ENCODE data around the gene PRKAR1B.
A peak's percentile ranks its signal among the peaks of the same experiment; 100 is the strongest.
"Not testable (repeated sequence)": the region's sequence is repeated elsewhere in the genome, so short reads cannot be mapped to it uniquely, and the experiment has no call there.

Gene PRKAR1B

DNA sequence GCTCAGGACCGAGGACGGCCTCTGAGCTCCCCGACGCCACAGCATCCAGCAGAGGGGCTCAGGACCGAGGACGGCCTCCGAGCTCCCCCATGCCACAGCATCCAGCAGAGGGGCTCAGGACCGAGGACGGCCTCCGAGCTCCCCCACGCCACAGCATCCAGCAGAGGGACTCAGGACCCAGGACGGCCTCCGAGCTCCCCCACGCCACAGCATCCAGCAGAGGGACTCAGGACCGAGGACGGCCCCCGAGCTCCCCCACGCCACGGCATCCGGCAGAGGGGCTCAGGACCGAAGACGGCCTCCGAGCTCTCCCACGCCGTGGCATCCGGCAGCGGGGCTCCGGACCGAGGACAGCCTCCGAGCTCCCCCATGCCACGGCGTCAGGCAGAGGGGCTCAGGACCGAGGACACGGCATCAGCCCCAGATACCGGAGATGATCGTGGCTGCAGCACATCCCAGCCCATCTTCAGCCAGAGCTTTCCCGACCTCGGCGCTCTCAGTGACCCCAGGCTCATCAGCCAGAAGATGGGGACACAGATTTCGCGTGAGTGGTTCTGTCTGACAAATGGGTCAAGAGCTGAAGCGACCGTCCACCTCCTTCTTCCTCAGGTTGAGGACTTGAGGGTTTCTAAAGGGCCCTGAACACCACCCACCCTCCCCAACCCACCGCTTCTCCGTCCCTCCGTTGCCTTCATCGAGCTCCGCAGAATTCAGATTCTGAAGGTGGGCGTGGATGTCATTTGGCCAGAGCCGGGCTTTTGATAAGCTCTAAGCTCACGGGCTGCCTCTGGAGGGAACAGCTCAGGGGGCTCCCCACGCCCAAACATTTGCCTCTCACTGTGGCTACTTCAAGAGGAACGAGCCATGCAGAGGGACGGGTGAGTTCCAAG, 56.3 kb downstream of the PRKAR1B start:
- no peak for DNase-seq

DNA sequence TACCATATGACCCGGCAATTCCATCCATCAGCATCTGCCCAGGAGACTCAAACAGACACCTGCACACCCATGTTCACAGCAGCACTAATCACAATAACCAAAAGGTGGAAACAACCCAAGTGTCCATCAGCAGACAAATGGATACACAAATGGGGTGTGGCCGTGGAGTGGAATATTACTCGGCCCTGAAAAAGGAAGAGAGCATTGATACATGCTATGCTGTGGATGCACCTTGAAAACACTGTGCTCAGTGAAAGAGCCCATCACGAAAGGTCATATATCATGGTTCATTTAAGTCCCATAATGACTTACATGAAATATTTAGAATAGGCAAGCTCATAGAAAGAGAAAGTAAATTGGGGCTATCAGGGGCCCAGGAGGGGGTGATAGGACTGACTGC, 58.1 kb downstream of the PRKAR1B start:
- DNase-seq, result no peak

DNA sequence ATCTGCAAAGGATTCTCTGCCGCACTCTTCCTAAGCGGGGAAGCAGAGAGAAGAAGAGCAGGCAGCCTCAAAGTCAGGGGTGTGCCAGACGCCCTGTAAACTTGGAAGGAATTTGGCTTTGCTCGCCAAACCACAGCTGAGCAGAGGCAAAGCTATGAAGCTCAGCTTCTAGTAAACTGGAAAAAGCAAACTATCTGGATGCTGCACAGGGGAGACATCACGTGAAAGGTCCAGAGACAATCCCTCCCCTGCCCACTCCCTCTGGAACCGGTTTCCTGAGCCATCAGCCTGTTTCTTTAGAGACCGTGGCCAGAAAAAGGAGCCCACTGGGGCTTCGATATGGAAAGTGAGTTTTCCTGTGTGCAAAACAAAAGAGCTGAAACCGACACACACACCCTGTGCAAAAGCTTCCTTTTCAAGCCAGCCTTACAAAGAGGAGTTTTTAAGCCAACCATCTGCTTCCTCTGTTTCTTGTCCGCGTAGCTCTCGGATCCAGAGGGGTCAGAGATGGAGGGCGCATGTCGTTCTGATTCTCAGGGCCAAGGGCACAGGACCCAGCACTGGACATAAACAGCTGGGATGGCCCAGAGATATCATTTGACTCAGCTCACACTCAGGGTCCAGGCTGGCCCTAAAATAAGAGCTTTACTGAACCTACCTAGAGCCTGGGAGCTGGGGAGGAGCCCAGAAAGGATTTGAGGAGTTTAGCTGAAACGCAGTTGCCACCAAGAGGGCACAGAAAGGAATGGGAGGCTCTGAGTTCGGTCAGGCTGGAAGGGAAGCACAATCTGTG, 58.7 kb downstream of the PRKAR1B start:
- DNase-seq, result no peak

DNA sequence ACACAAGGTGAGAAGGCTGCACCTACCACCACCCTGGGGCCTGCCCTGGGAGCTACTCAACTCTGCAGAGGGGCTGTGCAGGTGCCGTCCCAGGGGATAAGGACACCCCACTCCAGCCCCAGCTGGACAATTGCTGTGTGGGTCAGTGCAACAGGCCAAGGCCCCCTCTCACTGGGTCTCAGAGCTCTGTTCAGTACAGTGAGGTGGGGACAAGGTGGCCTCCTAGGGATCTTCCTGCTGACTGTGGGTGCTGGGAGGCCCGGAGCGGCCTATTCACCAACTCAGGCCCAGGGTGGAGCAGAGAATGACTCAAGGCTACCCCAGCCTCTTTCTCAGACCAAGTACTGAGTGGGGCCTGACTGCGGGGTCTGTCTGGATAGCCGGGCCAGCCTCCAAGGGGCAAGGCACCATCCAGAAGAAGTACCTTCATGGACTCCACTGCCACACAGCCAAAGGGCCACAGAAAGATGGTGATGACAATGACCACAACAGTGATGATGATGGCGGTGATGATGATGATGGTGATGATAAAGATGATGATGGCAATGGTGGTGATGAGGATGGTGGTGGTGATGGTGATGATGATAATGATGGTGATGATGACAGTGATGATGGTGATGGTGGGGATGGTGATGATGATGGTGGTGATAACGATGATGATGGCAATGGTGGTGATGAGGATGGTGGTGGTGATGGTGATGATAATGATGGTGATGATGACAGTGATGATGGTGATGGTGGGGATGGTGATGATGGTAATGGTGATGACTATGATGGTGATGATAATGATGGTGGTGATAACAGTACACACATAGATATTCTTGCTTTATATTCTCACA, 60.4 kb downstream of the PRKAR1B start:
- no peak for DNase-seq

DNA sequence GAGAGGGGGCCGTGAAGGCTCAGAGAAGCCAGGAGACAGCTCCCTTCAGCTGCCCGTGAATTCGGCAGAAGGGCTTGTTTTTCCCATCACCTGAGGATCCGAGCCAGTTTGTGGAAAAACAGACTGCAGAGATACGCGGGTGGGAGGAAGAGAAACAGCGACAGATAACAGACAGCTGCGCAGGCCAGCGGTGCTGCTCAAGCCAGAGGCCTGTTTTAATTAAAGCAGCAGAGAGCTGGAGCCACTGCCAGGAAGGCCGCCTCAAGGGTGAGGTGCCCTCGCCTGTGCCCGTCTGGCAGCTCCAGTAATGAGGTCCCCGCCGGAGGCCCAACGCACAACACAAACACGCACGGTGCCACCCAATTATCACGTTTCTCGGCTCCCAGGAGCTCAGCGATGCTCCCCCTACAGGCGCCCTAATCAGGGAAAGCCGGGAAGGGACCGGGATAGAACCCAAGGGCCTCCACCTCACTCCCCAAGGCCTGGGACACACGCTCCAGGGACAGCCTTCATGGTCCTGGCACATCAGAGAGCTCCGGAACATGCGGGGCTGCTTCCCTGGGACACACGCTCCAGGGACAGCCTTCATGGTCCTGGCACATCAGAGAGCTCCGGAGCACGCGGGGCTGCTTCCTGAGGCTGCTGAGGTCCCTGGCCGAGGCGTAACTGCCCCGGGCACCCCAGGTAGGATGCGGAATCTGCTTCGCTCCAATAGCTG, 61.2 kb downstream of the PRKAR1B start:
- DNase-seq, result peak in 19 of 56 donors; percentile 11 to 52 (median 30)

DNA sequence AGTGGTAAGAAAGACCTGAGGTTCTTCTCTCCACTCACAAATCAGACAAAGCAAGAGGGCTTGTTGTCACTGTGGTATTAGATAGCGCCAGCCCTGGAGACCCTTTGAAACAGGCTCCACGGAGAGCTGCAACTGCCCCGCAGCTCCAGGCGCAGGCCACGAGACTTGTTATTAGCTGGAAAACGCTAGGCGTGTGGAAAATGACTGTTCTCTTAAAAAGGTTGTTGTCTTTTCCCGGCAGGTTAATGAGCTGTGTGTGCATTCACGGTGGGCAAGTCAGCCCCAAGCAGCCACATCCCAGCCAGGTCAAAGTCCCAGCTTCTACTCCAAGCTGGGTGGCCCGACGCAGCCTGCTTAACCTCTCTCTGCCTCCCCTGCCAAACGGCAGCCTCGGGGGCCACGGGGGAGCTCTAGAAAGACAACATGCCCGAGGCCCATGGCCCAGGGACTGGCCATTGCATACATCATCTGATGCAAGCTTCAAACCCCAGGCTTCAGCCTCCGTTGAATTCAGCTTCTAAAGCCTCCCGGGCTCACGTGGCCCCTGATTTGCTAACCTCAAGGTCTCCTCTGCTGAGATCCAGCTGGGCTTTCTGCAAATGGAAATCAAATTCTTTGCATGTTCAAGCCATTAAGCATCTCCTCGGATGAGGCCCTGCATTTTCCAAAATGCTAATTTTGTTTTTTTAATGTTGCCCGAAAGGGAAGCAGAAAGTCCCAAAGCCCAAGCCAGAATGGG, 61.9 kb downstream of the PRKAR1B start:
- no peak for DNase-seq

DNA sequence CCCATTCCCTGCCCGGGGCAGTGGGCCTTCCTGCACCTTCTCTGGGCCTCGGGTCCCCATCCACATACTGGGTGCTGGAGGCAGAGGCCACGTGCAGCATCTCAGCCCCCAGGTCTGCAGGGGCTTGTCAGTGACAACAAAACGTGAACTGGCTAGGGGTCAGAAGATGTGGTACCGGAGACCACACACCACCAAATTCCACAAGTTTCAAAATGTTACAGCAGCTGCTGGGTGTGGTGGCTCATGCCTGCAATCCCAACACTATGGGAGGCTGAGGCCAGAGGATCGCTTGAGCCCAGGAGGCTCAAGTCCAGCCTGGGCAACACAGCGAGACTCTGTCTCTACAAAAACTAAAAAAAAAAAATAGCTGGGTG, 62.7 kb downstream of the PRKAR1B start:
- no peak for DNase-seq

DNA sequence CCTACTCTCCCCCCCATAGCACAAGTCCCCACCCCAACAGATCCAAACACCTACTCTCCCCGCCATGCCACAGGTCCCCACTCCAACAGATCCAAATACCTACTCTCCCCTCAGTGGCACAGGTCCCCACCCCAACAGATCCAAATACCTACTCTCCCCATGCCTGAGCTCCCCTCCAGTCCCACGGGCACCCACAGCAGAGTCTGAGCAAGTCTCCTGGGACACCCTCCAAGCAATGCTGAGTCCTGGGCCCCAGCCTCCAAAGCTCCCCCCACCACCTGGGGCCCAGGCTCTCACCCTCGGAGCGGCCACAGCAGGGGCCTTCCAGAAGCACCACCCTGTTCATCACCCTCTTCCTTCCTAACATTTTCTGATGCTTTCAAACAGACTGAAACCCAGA, 64.5 kb downstream of the PRKAR1B start:
- DNase-seq, result no peak

DNA sequence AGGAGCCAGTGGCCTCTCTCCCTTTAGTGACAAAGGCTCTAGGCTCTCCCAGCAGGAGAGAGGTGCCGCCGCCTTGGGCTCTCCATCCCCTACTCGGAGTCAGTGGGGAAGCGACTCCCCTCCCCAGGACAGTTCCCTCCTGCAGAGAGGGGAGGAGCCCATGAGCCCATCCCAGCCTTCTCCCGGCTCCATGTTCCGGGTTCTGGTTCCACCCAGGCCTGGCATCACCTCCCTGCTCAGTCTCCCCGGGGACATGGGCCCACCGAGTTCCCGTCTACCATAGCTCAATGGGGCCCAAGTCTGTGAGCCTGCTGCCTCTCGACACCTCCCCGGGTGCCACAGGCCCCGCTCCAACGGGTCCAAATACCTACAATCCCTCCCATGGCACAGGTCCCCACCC, 67.1 kb downstream of the PRKAR1B start:
- no peak for DNase-seq

DNA sequence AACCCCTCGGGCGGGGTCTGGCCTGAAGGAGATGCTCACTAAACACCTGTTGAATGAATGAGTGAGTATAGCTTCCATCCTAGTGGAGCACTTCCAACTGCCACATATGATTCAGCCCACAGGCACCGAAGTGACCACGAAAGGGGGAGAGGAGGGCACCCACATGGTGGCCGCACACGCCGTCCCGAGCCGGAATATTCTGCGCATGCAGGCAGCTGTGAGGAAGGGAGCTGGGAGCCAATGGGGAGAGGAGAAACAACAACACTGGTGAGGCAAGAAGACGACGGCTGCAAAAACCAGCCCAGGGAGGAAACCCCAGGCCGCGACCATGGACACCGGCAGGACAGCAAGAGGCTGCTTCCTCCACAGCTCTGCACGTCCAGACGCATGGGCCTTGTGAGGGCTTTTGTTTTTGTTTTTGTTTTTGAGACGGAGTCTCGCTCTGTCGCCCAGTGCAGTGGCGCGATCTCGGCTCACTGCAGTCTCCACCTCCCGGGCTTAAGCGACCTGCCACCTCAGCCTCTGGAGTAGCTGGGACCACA, 67.7 kb downstream of the PRKAR1B start:
- DNase-seq, result no peak

DNA sequence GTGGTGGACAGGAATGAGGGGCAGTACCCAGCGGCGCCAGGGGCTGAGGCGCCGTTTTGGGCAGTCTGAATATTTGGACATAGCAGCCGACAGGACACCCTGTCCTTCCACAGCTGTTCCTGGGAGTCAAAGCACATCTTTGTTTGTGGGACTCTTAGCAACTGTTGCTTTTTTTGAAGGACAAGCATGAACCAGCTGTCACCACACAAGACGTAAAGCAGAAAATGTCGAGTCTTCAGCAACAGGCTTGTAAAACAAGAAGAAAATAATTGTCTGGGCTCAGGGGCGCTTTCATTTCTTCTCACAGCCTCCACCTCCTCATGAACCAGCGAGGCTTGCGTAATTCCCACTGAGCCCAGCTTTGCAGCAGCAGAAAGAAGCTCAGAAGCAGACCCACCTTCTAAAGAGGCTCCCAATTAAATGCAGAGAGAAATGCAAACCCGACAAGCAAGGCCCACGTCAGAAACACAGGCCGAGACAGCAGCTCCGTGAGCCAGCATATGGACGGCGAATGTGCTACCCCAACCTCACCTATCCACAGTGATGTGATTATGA, 69.4 kb downstream of the PRKAR1B start:
- DNase-seq, result peak in 19 of 56 donors; percentile 6 to 66 (median 30)

DNA sequence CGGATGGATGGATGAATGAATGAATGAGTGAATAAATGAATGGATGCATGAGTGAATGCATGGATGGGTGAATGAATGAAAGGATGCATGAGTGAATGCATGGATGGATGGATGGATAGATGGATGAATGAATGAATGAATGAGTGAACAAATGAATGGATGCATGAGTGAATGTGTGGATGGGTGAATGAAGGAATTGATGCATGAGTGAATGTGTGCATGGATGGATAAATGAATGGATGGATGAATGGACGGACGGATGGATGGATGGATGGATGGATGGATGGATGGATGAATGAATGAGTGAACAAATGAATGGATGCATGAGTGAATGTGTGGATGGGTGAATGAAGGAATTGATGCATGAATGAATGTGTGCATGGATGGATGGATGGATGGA, 70.1 kb downstream of the PRKAR1B start:
- not testable (repeated sequence) for DNase-seq

DNA sequence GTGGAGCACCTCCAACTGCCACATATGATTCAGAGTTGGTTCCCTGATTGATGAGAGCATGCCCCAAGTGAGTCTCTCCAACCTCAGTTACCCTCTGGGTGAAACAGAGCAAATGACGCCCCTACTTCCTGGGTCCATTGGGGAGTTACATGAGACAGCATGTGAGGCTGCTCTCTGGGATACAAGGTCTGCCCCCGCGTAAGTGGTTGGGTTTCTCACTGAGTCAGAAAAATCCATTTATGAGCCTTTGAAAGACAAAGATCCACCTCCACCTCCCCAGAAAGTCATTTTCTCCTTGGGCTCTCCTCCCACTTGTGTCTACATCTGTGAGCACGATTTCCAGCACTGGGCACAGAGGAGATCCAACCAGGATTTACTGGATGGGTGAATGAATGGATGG, 71.3 kb downstream of the PRKAR1B start:
- no peak for DNase-seq

DNA sequence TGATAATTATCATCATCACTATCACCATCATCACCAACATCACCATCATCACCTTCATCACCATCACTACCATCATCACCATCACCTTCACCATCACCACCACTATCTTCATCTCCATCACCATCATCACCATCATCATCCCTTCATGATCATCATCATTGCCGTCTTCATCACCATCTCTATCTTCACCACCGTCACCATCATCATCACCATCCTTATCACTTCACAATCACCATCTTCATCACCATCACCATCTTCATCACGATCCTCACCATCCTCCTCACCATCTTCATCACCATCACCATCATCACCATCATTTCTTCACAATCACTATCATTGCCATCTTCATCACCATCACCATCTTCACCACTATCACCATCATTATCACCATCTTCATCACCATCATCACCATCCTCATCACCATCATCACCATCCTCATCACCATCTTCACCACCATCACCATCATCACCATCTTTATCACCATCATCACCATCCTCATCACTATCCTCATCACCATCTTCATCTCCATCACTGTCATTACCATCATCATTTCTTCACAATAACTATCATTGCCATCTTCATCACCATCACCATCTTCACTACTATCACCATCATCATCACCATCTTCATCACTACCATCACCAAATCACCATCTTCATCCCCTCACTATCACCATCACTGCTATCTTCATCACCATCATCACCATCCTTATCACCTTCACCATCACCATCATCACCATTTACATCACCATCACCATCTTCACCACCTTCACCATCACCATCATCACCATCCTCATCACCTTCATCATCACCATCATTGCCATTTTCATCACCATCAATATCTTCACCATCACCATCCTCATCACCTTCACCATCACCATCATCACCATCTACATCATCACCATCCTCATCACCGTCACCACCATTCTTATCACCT, 73.0 kb downstream of the PRKAR1B start:
- DNase-seq, result no peak

DNA sequence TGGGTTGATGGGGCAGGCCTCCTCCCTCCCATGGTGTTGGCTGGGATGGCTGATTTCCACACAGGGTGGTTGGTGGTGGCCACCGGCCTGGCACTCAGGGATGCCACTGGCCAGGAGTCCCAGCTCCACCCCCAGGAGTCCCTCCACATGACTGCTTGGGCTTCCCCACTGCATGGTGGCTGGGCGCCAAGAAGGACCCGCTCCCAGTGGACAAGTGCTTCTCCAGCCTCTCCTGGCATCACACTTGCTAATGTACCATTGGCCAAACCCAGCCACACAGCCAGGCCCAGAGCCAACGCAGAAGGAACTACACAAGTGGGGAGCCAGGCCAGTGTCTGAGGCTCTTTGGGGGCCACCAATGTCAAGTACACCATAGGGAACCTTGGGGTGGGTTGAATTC, 74.2 kb downstream of the PRKAR1B start:
- DNase-seq, result no peak

DNA sequence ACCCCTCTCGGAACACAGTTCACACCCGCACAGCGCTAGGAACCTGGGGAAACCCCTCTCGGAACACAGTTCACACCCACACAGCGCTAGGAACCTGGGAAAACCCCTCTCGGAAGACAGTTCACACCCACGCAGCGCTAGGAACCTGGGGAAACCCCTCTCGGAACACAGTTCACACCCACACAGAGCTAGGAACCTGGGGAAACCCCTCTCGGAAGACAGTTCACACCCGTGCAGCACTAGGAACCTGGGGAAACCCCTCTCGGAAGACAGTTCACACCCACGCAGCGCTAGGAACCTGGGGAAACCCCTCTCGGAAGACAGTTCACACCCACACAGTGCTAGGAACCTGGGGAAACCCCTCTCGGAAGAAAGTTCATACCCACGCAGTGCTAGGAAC, 74.9 kb downstream of the PRKAR1B start:
- not testable (repeated sequence) for DNase-seq

DNA sequence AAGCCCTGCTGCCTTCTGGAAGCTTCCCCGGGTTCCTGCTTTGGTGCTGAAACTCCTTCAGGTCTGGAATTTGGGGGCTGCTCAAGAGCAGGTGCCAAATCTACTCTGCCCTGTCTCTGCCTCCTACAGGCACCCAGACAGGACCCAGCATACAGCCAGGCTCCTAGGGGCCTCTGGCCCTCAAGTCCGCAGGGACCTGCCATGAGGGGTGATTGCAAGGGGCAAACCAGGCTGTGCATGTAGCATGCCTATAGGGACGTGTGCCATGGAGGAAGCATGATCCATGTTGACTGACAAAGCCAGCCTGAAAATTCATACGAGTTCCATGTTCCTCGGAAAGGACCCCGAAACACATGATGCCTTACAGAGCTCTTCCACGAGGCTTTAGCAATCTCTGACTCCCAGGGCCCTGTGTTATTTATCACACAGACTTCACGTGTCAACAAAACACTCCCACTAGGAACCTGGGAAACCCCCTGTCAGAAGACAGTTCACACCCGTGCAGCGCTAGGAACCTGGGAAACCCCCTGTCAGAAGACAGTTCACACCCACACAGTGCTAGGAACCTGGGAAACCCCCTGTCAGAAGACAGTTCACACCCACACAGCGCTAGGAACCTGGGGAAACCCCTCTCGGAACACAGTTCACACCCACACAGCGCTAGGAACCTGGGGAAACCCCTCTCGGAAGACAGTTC, 75.9 kb downstream of the PRKAR1B start:
- no peak for DNase-seq

All from amygdala (tissue), 56 donors.